PC-9 (cell line): ENCODE results near the gene AFAP1L1. TPM values are rescaled to one million over a fixed set of nuclear protein-coding genes. Genes with fewer than 3 reads are reported as not detected.

Source experiments
- BruUV-seq: library from RNA; stranded (reverse); fragments of 400-500 nt; replicated peaks from 2 replicates; lab custom pipeline; 2021; lab: Mats Ljungman, UMichigan
- CTCF ChIA-PET: fragments of 300-600 bp; sonication (Branson Sonifier 250); formaldehyde crosslinking; loops from one replicate; lab custom pipeline; 2022; ENCODE audit warnings: antibody characterized with exemption; lab: Charles Lee
- POLR2A ChIA-PET: fragments of 300-600 bp; sonication (Branson Sonifier 250); formaldehyde crosslinking; loops from one replicate; lab custom pipeline; 2022; ENCODE audit warnings: antibody characterized with exemption; ENCODE audit not compliant: unreplicated experiment; lab: Charles Lee
- DNase-seq, 2 experiments: peaks; one replicate each; pipeline versions ENCODE4 v3.0.0 to v3.0.0-alpha.2; 2015 to 2022; ENCODE audit warnings: mixed read lengths in 1 of 2
- H2AFZ ChIP-seq: fragments of 200-600 bp; sonication (generic); 2 replicates; pipeline ENCODE4 v1.8.1; 2017; ENCODE audit warnings: antibody characterized with exemption
- H3F3A ChIP-seq: fragments of 200-600 bp; sonication (generic); 2 replicates; pipeline ENCODE4 v1.8.1; 2017; ENCODE audit warnings: antibody characterized with exemption, mild to moderate bottlenecking, low read depth; ENCODE audit not compliant: insufficient read depth
- H3K27ac ChIP-seq: fragments of 200-600 bp; sonication (generic); 2 replicates; pipeline ENCODE4 v1.6.1; 2016; ENCODE audit warnings: mixed run types
- H3K27me3 ChIP-seq: fragments of 200-600 bp; sonication (generic); 2 replicates; pipeline ENCODE4 v1.6.1; 2016; ENCODE audit warnings: low read depth, mixed run types; ENCODE audit not compliant: insufficient read depth
- H3K36me3 ChIP-seq: fragments of 200-600 bp; sonication (generic); 2 replicates; pipeline ENCODE4 v1.6.1; 2016; ENCODE audit warnings: low read depth, mixed run types
- H3K4me1 ChIP-seq: fragments of 200-600 bp; sonication (generic); replicated peaks from 2 replicates; pipeline ENCODE4 v1.6.1; 2016; ENCODE audit warnings: mixed run types; ENCODE audit not compliant: insufficient read depth
- H3K4me2 ChIP-seq: fragments of 200-600 bp; sonication (generic); 2 replicates; pipeline ENCODE4 v1.6.1; 2017; ENCODE audit warnings: mixed run types
- H3K4me3 ChIP-seq: fragments of 200-600 bp; sonication (generic); 2 replicates; pipeline ENCODE4 v1.6.1; 2016; ENCODE audit warnings: mixed run types
- H3K79me2 ChIP-seq: fragments of 200-600 bp; sonication (generic); 2 replicates; pipeline ENCODE4 v1.6.1; 2017; ENCODE audit warnings: low read depth, mixed run types
- H3K9me2 ChIP-seq: fragments of 200-600 bp; sonication (generic); 2 replicates; pipeline ENCODE4 v1.8.1; 2017; ENCODE audit warnings: mild to moderate bottlenecking; ENCODE audit not compliant: insufficient read depth
- H3K9me3 ChIP-seq: fragments of 200-600 bp; sonication (generic); 2 replicates; pipeline ENCODE4 v1.8.1; 2016; ENCODE audit warnings: low read depth; ENCODE audit not compliant: insufficient read depth
- H4K20me1 ChIP-seq: fragments of 200-600 bp; sonication (generic); 2 replicates; pipeline ENCODE4 v1.8.1; 2017; ENCODE audit not compliant: insufficient read depth
- EZH2 ChIP-seq: fragments of 200-600 bp; sonication (generic); IDR thresholded peaks from 2 replicates; pipeline ENCODE4 v1.8.0; 2017; ENCODE audit warnings: antibody characterized with exemption, low read depth
- intact Hi-C: fragments of 100-400 bp; cut with micrococcal nuclease; formaldehyde crosslinking; loops from one replicate; pipeline ENCODE4 v1.10.0; 2022; ENCODE audit not compliant: unreplicated experiment
- total RNA-seq: library from RNA; stranded (reverse); gene quantifications from 2 replicates; pipeline ENCODE4 v1.2.3, GENCODE V29; 2021
- TF ChIP-seq, protein P1 (sequence below): fragments of 200-600 bp; sonication (generic); conservative IDR thresholded peaks from 2 replicates; pipeline ENCODE4 v1.6.1; 2017; ENCODE audit warnings: mixed run types, antibody characterized with exemption, mild to moderate bottlenecking, moderate library complexity

Gene AFAP1L1
- total RNA-seq, 1 experiment from 2014 or later: 9.6 TPM

DNA sequence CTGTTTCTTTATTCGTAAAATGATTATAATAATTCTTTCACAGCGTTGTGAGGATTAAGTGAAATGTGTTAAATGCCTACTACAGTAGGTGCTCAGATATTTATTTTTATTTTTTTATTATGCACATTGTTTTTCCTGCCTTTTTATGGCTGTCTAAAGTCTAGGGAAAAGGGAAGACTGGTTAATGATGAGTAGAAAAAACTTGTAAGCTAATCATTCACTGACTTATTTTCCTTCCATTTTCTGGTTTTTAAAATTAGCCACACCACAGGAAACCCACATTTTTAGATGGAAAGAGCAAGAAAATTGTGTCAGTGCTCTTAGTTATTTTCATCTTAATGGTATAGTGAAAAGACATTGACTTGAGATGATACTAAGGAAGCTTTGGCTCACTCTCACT lies 82.3 kb downstream of the AFAP1L1 start:
- Histone ChIP-seq H3K79me2 (peaks cover 21% of the 10 kb centered on the region), H3K27me3 (no peaks in the 10 kb centered on the region), H4K20me1 (peaks cover 21% of the 10 kb centered on the region), H3K9me3 (no peaks in the 10 kb centered on the region), H2AFZ (no peak overlapping the region), H3K36me3 (peaks cover 39% of the 10 kb centered on the region), H3K9me2 (no peaks in the 10 kb centered on the region), H3K4me2 (no peak overlapping the region), H3K4me1 (peaks cover 13% of the 10 kb centered on the region; the same call in 1 of the 2 replicates), H3K27ac (no peak overlapping the region), H3K4me3 (no peak overlapping the region), H3F3A (peaks cover 49% of the 10 kb centered on the region)
- ChIA-PET CTCF (interaction anchor here (1.0 kb wide), 1 partner anchor 33 kb away, joined by 3 read pairs; no protein-coding TSS in a partner anchor), POLR2A (interaction anchor here (0.6 kb wide), 1 partner anchor 46 kb away, joined by 3 read pairs; no protein-coding TSS in a partner anchor)
- DNase-seq: no peak
- TF ChIP-seq, protein P1, sequence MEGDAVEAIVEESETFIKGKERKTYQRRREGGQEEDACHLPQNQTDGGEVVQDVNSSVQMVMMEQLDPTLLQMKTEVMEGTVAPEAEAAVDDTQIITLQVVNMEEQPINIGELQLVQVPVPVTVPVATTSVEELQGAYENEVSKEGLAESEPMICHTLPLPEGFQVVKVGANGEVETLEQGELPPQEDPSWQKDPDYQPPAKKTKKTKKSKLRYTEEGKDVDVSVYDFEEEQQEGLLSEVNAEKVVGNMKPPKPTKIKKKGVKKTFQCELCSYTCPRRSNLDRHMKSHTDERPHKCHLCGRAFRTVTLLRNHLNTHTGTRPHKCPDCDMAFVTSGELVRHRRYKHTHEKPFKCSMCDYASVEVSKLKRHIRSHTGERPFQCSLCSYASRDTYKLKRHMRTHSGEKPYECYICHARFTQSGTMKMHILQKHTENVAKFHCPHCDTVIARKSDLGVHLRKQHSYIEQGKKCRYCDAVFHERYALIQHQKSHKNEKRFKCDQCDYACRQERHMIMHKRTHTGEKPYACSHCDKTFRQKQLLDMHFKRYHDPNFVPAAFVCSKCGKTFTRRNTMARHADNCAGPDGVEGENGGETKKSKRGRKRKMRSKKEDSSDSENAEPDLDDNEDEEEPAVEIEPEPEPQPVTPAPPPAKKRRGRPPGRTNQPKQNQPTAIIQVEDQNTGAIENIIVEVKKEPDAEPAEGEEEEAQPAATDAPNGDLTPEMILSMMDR: no peak
- TF ChIP-seq EZH2: no peak
- BruUV-seq: no TSS peak
- intact Hi-C loops: no loop called here

DNA sequence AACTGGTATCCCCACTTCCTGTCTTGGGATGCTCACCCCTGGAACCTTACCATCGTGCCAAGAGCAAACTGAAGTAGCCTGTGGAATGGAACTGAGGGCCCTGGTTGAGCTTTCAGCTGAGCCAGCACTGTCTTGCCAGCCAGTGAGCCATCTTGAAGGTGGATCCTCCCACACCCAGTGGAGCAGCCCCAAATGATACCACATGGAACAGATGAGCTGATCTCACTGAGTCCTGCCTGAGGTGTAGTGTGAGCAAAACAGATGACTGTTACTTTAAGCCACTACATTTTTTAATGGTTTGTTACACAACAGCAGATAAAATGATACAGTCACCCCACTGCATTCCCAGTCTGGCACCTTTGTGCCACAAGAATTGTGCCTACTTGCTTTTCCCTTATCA lies 84.0 kb downstream of the AFAP1L1 start:
- H4K20me1 ChIP-seq: peaks cover 21% of the 10 kb centered on the region
- no peaks in the 10 kb centered on the region for H3K27me3 ChIP-seq
- no peak for DNase-seq
- BruUV-seq: no TSS peak
- H3K4me1 ChIP-seq: peaks cover 14% of the 10 kb centered on the region; the same call in 1 of the 2 replicates
- 0 out of 2 replicates have a peak, but pooled peaks cover 4% of the 10 kb centered on the region for H3K79me2 ChIP-seq
- ChIA-PET CTCF (no interaction called here), POLR2A (no interaction called here)
- H3K4me2 ChIP-seq: no peak overlapping the region
- H3K4me3 ChIP-seq: no peak overlapping the region
- H3K36me3 ChIP-seq: peaks cover 22% of the 10 kb centered on the region
- TF ChIP-seq, protein P1: no peak
- no peak for TF ChIP-seq EZH2
- H3K9me2 ChIP-seq: no peaks in the 10 kb centered on the region
- H3K9me3 ChIP-seq: no peaks in the 10 kb centered on the region
- peaks cover 49% of the 10 kb centered on the region for H3F3A ChIP-seq
- H3K27ac ChIP-seq: no peak overlapping the region
- intact Hi-C loops: loop anchor here (5.0 kb wide), 1 partner anchor 33 kb away; no protein-coding TSS in a partner anchor
- H2AFZ ChIP-seq: no peak overlapping the region

DNA sequence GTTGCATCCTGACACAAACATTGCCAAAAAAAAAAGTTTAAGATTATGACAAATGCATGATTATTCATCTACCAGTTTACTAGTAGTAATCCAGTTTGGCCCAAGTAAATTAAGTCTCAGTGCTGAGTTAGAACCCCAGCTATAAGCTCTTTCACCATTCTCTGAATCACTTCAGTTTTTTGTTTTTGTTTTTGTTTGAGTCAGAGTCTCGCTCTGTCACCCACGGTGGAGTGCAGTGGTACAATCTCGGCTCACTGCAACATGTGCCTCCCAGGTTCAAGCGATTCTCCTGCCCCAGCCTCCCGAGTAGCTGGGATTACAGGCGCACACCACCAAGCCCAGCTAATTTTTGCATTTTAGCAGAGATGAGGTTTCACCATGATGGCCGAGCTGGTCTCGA lies 84.7 kb downstream of the AFAP1L1 start:
- H3K9me2 ChIP-seq: no peaks in the 10 kb centered on the region
- H3K4me3 ChIP-seq: no peak overlapping the region
- intact Hi-C loops: loop anchor here (5.0 kb wide), 1 partner anchor 34 kb away; no protein-coding TSS in a partner anchor
- TF ChIP-seq, protein P1: no peak
- no peak for TF ChIP-seq EZH2
- no peak overlapping the region for H2AFZ ChIP-seq
- no TSS peak for BruUV-seq
- peaks cover 15% of the 10 kb centered on the region for H3K36me3 ChIP-seq
- no peak overlapping the region for H3K27ac ChIP-seq
- no peak overlapping the region for H3K4me2 ChIP-seq
- ChIA-PET CTCF (no interaction called here), POLR2A (no interaction called here)
- peaks cover 21% of the 10 kb centered on the region for H4K20me1 ChIP-seq
- no peaks in the 10 kb centered on the region for H3K27me3 ChIP-seq
- DNase-seq: no peak
- no peaks in the 10 kb centered on the region for H3K79me2 ChIP-seq
- H3F3A ChIP-seq: peaks cover 49% of the 10 kb centered on the region
- no peaks in the 10 kb centered on the region for H3K9me3 ChIP-seq
- peaks cover 14% of the 10 kb centered on the region; the same call in 1 of the 2 replicates for H3K4me1 ChIP-seq
